Fibroblast of lung (primary cell): ENCODE data around the gene USP4.

Source experiments
- CTCF ChIP-seq, 2 donors: IDR thresholded peaks in 1 of 2; conservative IDR thresholded peaks in 1 of 2; 1 replicate in 1 of 2; 2 replicates in 1 of 2; pipeline ENCODE4 v1.5.1; 2011 to 2012; ENCODE audit warnings: low read length in 2 of 2, control low read depth in 1 of 2, inconsistent platforms in 1 of 2, low read depth in 1 of 2, mild to moderate bottlenecking in 1 of 2
- EZH2 ChIP-seq: IDR thresholded peaks from 2 replicates; pipeline ENCODE4 v1.5.1; 2012; ENCODE audit warnings: low read length, control low read depth, mild to moderate bottlenecking; ENCODE audit errors: missing control alignments

- TF ChIP-seq CTCF (conservative IDR thresholded peaks at IDR 0.05 in 1 of 2, IDR thresholded peaks at IDR 0.05 in 1 of 2; ENCODE audit: low read depth in 1 of 2, low read length in 2 of 2): no peak
- TF ChIP-seq EZH2: no peak
Measured at GRCh38 chr3:49257187-49257586, 82.7 kb downstream of the USP4 start.
